Keratinocyte (primary cell): ENCODE data around the gene MNAT1. TPM values are rescaled to one million over a fixed set of nuclear protein-coding genes. Genes with fewer than 3 reads are reported as not detected.

ENCODE experiments used
- DNase-seq: peaks from one replicate; pipeline ENCODE4 v3.0.0-alpha.2; 2011; ENCODE audit warnings: low read depth, missing footprints, low spot score
- FAIRE-seq: peaks from 2 replicates; lab custom pipeline; 2011; peaks lifted over from hg19 to GRCh38; lab: Jason Lieb, UNC
- H2AFZ ChIP-seq: 2 replicates; pipeline ENCODE4 v1.6.0; 2012; ENCODE audit warnings: low read length, control low read depth, inconsistent platforms; ENCODE audit not compliant: control insufficient read depth
- H3K27ac ChIP-seq: 2 replicates; pipeline ENCODE4 v1.5.1; 2011; ENCODE audit warnings: low read length; ENCODE audit not compliant: control insufficient read depth, insufficient read depth
- H3K27me3 ChIP-seq: 3 replicates; pipeline ENCODE4 v1.6.0; 2011; ENCODE audit warnings: low read length; ENCODE audit not compliant: control insufficient read depth, insufficient read depth; ENCODE audit errors: extremely low read depth
- H3K36me3 ChIP-seq, 2 experiments: 2 replicates in 1 of 2; 3 replicates in 1 of 2; pipeline ENCODE4 v1.5.1; 2011; ENCODE audit warnings: low read length in 2 of 2, mild to moderate bottlenecking in 1 of 2; ENCODE audit not compliant: control insufficient read depth in 2 of 2, insufficient read depth in 2 of 2; ENCODE audit errors: extremely low read depth in 1 of 2
- H3K4me1 ChIP-seq: 3 replicates; pipeline ENCODE4 v1.5.1; 2011; ENCODE audit warnings: low read length; ENCODE audit not compliant: control insufficient read depth, insufficient read depth; ENCODE audit errors: extremely low read depth
- H3K4me2 ChIP-seq: 3 replicates; pipeline ENCODE4 v1.6.0; 2011; ENCODE audit warnings: low read depth, low read length; ENCODE audit not compliant: control insufficient read depth, insufficient read depth; ENCODE audit errors: extremely low read depth
- H3K4me3 ChIP-seq, 3 experiments: fragments of 200-600 bp in 1 of 3; sonication (generic) in 1 of 3; 2 replicates in 2 of 3; 3 replicates in 1 of 3; pipeline ENCODE4 v1.5.1; 2011 to 2016; ENCODE audit warnings: low read length in 3 of 3, mild to moderate bottlenecking in 3 of 3, control low read depth in 2 of 3, inconsistent platforms in 1 of 3, low read depth in 1 of 3, mixed read lengths in 1 of 3, mixed run types in 1 of 3, moderate library complexity in 1 of 3; ENCODE audit not compliant: control insufficient read depth in 2 of 3, insufficient read depth in 2 of 3; ENCODE audit errors: extremely low read depth in 1 of 3
- H3K79me2 ChIP-seq: 2 replicates; pipeline ENCODE4 v1.6.0; 2012; ENCODE audit warnings: low read length; ENCODE audit not compliant: control insufficient read depth, insufficient read depth
- H3K9ac ChIP-seq: 3 replicates; pipeline ENCODE4 v1.6.0; 2011; ENCODE audit warnings: low read length; ENCODE audit not compliant: control insufficient read depth, insufficient read depth; ENCODE audit errors: extremely low read depth
- H3K9me1 ChIP-seq: 3 replicates; pipeline ENCODE4 v1.6.0; 2011; ENCODE audit warnings: low read length; ENCODE audit not compliant: control insufficient read depth, insufficient read depth; ENCODE audit errors: extremely low read depth
- H3K9me3 ChIP-seq: 2 replicates; pipeline ENCODE4 v1.5.1; 2012; ENCODE audit warnings: low read depth, low read length; ENCODE audit not compliant: control insufficient read depth
- H4K20me1 ChIP-seq: 3 replicates; pipeline ENCODE4 v1.6.0; 2011; ENCODE audit warnings: low read length; ENCODE audit not compliant: control insufficient read depth, insufficient read depth; ENCODE audit errors: extremely low read depth
- CTCF ChIP-seq, 3 experiments: IDR thresholded peaks in 1 of 3; conservative IDR thresholded peaks in 1 of 3; optimal IDR thresholded peaks in 1 of 3; 2 replicates in 2 of 3; 3 replicates in 1 of 3; pipeline versions ENCODE3 to v1.5.1; 2011; ENCODE audit warnings: low read length in 3 of 3, mild to moderate bottlenecking in 3 of 3, moderate library complexity in 2 of 3, control low read depth in 1 of 3, inconsistent platforms in 1 of 3; ENCODE audit not compliant: insufficient read depth in 2 of 3; ENCODE audit errors: extremely low read depth in 1 of 3
- EZH2 ChIP-seq: IDR thresholded peaks from one replicate; pipeline ENCODE4 v1.6.1; 2012; ENCODE audit warnings: inconsistent platforms, mild to moderate bottlenecking, low read length, moderate library complexity
- dilution Hi-C: fragments of 300-500 bp; cut with MboI; formaldehyde crosslinking; loops from one replicate; pipeline ENCODE4 v1.7.0; 2020; ENCODE audit warnings: low sequenced_read_pairs; ENCODE audit not compliant: extremely low pct_ligation_motif_present
- polyA plus RNA-seq, 5 experiments: library from polyadenylated mRNA; depleted of rRNA in 3 of 5; stranded (reverse) in 3 of 5; stranded (forward) in 1 of 5; unstranded in 1 of 5; fragments of >200 nt; gene quantifications; 1 replicate in 1 of 5; 2 replicates in 3 of 5; 3 replicates in 1 of 5; pipeline versions ENCODE4 v1.2.1 to v1.2.3, GENCODE V29; 2011 to 2012; ENCODE audit warnings: missing spikeins in 2 of 5, low read depth in 1 of 5, low replicate concordance in 1 of 5

Gene MNAT1
- polyA plus RNA-seq, 1 donor (not counting 4 experiments of a cell fraction or from before 2014, with no cell fraction given) = 79.5 TPM

GRCh38 chr14:60977847-60978246, 243.3 kb downstream of the MNAT1 start:
- peak overlapping the region; percentile 2 for H3K4me2 ChIP-seq
- TF ChIP-seq CTCF (optimal IDR thresholded peaks at IDR 0.05 in 1 of 3, IDR thresholded peaks at IDR 0.05 in 1 of 3, conservative IDR thresholded peaks at IDR 0.05 in 1 of 3; ENCODE audit: extremely low read depth in 1 of 3, insufficient read depth in 2 of 3, low read length in 3 of 3) (no peak), EZH2 (no peak)
- no peaks in the 10 kb centered on the region for H3K9me1 ChIP-seq
- no peaks in the 10 kb centered on the region for H3K27me3 ChIP-seq
- DNase-seq = no peak
- peaks cover 25% of the 10 kb centered on the region for H3K79me2 ChIP-seq
- no peak overlapping the region for H3K4me3 ChIP-seq
- H3K4me1 ChIP-seq = peaks cover 26% of the 10 kb centered on the region
- no peak overlapping the region for H2AFZ ChIP-seq
- H3K9me3 ChIP-seq = no peaks in the 10 kb centered on the region
- H3K9ac ChIP-seq = no peak overlapping the region
- dilution Hi-C loops = no loop called here
- H3K36me3 ChIP-seq = peaks cover 10 to 18% of the 10 kb centered on the region in 2 experiments
- H4K20me1 ChIP-seq = no peaks in the 10 kb centered on the region
- FAIRE-seq = no peak
- no peak overlapping the region for H3K27ac ChIP-seq

GRCh38 chr14:60980811-60981632, 246.5 kb downstream of the MNAT1 start, which contains the start of the genes SLC38A6 and TRMT5:
SLC38A6 (plus strand) TSS chr14:60981245; CDS start chr14:60981278, 33 bp downstream.
TRMT5 (minus strand) TSS chr14:60981079; CDS start chr14:60980973, 106 bp downstream.
- peaks cover 2 to 12% of the 10 kb centered on the region in 2 experiments for H3K36me3 ChIP-seq
- no peak for TF ChIP-seq EZH2
- TF ChIP-seq CTCF (optimal IDR thresholded peaks at IDR 0.05 in 1 of 3, IDR thresholded peaks at IDR 0.05 in 1 of 3, conservative IDR thresholded peaks at IDR 0.05 in 1 of 3; ENCODE audit: extremely low read depth in 1 of 3, insufficient read depth in 2 of 3, low read length in 3 of 3) = no peak
- peaks cover 25% of the 10 kb centered on the region for H3K79me2 ChIP-seq

More at GRCh38 chr14:60980811-60981632, 246.5 kb downstream of the MNAT1 start, which contains the start of the genes SLC38A6 and TRMT5:
- peak within 1 kb of the TSS; percentile 82 to 98 (median 88) for H3K4me3 ChIP-seq
- DNase-seq (peak; percentile 59), FAIRE-seq (peak; percentile 88)
- no peaks in the 10 kb centered on the region for H3K9me1 ChIP-seq
- H3K9ac ChIP-seq = peak within 1 kb of the TSS; percentile 98
- H3K9me3 ChIP-seq = no peaks in the 10 kb centered on the region
- H3K27ac ChIP-seq = peak within 1 kb of the TSS; percentile 98
- dilution Hi-C loops = no loop called here
- H3K4me2 ChIP-seq = peak within 1 kb of the TSS; percentile 99
- H4K20me1 ChIP-seq = no peaks in the 10 kb centered on the region
- H2AFZ ChIP-seq = peak within 1 kb of the TSS; percentile 99
- no peaks in the 10 kb centered on the region for H3K27me3 ChIP-seq
- peaks cover 26% of the 10 kb centered on the region for H3K4me1 ChIP-seq
